ENCODE measurements around the gene PEAR1.

The PEAR1 gene

DNA sequence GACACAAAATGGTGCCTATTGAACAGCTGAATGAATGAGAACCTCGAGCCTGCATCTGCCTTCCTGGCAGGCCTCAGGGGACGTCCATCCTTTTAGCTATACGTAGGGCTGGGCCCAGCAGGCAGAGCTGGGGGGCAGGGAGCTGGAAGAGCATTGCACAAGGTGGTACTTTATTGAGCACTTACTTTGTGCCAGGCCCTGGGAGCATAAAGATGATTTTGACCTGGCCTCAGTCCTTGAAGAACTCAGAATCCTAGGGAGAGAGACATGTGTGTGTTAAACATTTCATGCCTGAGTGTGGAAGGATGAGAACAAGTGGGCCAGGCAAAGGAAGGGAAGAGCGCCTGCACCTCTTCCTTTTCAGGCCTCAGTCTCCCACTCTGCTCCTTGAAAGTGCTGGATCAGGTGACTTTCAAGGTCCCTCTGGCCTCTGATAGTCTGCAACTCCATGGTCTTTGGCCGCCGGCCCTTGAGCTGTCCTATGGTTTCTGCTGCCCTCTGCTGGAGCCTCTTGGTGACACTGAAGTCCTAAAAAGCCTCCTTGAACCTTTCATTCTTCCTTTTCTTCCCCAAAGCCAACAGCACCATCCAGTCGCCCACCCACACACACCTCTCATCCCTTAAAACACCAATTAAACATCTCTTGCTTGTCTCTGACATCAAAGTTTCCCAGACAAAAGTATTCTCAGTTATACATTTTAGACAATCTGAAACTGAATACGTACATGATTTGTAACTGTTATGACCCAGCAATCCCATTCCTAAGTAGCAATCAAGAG lies 3.5 kb upstream of the PEAR1 start:
- H3K27me3 Mint-ChIP-seq (ENCODE audit: low read depth, poor library complexity): peaks cover 63% of the 10 kb centered on the region
- peak; percentile 86 for DNase-seq
- H3K27ac Mint-ChIP-seq: no peak overlapping the region
- no peaks in the 10 kb centered on the region for H3K36me3 Mint-ChIP-seq (ENCODE audit: low read depth)
- no peaks in the 10 kb centered on the region for H3K9me3 Mint-ChIP-seq
- TF ChIP-seq, protein P1, sequence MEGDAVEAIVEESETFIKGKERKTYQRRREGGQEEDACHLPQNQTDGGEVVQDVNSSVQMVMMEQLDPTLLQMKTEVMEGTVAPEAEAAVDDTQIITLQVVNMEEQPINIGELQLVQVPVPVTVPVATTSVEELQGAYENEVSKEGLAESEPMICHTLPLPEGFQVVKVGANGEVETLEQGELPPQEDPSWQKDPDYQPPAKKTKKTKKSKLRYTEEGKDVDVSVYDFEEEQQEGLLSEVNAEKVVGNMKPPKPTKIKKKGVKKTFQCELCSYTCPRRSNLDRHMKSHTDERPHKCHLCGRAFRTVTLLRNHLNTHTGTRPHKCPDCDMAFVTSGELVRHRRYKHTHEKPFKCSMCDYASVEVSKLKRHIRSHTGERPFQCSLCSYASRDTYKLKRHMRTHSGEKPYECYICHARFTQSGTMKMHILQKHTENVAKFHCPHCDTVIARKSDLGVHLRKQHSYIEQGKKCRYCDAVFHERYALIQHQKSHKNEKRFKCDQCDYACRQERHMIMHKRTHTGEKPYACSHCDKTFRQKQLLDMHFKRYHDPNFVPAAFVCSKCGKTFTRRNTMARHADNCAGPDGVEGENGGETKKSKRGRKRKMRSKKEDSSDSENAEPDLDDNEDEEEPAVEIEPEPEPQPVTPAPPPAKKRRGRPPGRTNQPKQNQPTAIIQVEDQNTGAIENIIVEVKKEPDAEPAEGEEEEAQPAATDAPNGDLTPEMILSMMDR (IDR thresholded peaks at IDR 0.05): peak; percentile 81
- H3K4me1 Mint-ChIP-seq: peaks cover 55% of the 10 kb centered on the region
- no peak overlapping the region for H3K4me3 Mint-ChIP-seq

- Mint-ChIP-seq H3K27ac (no peak overlapping the region), H3K36me3 (ENCODE audit: low read depth) (no peaks in the 10 kb centered on the region), H3K4me1 (peaks cover 57% of the 10 kb centered on the region), H3K27me3 (ENCODE audit: low read depth, poor library complexity) (peaks cover 51% of the 10 kb centered on the region), H3K4me3 (peak overlapping the region; percentile 61), H3K9me3 (no peaks in the 10 kb centered on the region)
- TF ChIP-seq, protein P1 (IDR thresholded peaks at IDR 0.05): peak; percentile 87
- peak; percentile 98 for DNase-seq
Measured at GRCh38 chr1:156892190-156893047, 1.1 kb upstream of the PEAR1 start.

DNA sequence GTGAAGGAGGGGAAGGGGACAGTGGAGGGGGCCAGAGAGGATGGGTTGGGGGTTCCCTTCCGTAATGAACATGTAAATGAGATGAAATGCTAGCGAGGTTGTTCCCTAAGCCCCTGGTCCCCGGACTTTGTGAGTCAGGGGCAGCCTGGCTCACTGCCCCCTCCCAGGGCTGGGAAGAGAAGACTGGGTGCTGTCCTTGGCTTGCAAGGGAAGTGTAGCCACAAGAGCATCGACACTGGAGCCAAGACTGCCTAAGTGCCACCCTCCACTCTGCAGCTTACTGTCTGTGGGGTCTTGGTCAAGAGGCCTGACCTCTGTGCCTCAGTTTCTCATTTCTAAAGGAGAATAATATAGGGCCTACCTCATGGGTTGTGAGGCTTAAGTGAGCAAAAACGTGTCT lies 483 bp downstream of the PEAR1 start:
- no peaks in the 10 kb centered on the region for H3K36me3 Mint-ChIP-seq (ENCODE audit: low read depth)
- H3K27me3 Mint-ChIP-seq (ENCODE audit: low read depth, poor library complexity): peaks cover 47% of the 10 kb centered on the region
- TF ChIP-seq, protein P1 (IDR thresholded peaks at IDR 0.05): no peak
- DNase-seq: no peak
- no peak overlapping the region for H3K27ac Mint-ChIP-seq
- H3K4me1 Mint-ChIP-seq: peaks cover 56% of the 10 kb centered on the region
- peak overlapping the region; percentile 41 for H3K4me3 Mint-ChIP-seq
- H3K9me3 Mint-ChIP-seq: no peaks in the 10 kb centered on the region

DNA sequence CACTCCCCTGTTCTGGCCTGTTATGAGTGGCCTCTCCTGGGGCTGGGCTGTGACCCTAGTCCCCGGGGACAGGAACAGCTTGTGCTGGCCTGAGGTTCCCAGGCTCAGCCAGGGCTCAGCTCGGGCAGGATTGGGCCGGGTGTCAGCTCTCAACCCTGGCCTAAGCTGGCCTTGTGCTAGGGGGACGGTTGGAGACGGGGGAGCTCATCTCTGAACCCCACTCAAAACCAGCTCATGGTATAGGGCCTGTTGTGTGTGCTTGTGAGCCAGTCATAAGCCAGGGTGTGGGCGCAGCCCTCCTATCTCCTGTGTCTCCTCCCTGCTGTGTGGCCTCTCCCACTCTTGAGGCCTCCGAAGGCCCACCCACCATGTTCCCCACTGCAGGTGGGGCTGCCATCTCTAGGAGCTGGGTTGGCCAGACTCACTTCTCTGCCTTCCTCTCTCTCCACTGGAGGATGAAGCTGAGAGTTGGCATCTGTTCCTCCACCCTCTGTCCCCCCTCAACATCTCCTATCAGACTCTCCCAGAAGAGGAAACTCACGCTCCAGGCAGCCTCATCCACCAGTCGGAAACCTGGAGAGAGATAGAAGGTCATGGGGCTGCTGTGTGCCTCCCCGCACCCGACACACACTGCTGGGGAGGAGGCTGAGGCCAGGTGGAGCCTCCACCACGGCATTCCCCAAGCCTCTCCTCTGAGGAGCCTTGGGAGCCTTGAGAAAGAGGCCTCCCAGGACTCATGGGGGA lies 1.4 kb downstream of the PEAR1 start:
- Mint-ChIP-seq H3K36me3 (ENCODE audit: low read depth) (no peaks in the 10 kb centered on the region), H3K4me3 (no peak overlapping the region), H3K27me3 (ENCODE audit: low read depth, poor library complexity) (peaks cover 42% of the 10 kb centered on the region), H3K9me3 (no peaks in the 10 kb centered on the region), H3K4me1 (peaks cover 60% of the 10 kb centered on the region), H3K27ac (no peak overlapping the region)
- TF ChIP-seq, protein P1 (IDR thresholded peaks at IDR 0.05): no peak
- DNase-seq: no peak

GRCh38 chr1:156895455-156895812 lies 1.9 kb downstream of the PEAR1 start:
- H3K27me3 Mint-ChIP-seq (ENCODE audit: low read depth, poor library complexity): peaks cover 36% of the 10 kb centered on the region
- peaks cover 65% of the 10 kb centered on the region for H3K4me1 Mint-ChIP-seq
- H3K9me3 Mint-ChIP-seq: no peaks in the 10 kb centered on the region
- H3K27ac Mint-ChIP-seq: peak overlapping the region; percentile 38
- DNase-seq: no peak
- H3K36me3 Mint-ChIP-seq (ENCODE audit: low read depth): no peaks in the 10 kb centered on the region
- H3K4me3 Mint-ChIP-seq: no peak overlapping the region
- TF ChIP-seq, protein P1 (IDR thresholded peaks at IDR 0.05): no peak
